ENCODE results near the gene SDC1.

Gene SDC1

GRCh38 chr2:20217041-20217970 lies 7.6 kb downstream of the SDC1 start:
- DNase-seq (ENCODE audit: low read depth) = no peak
- no peak overlapping the region for H3K4me3 ChIP-seq (ENCODE audit: low read length)
- TF ChIP-seq CTCF (conservative IDR thresholded peaks at IDR 0.05; ENCODE audit: low read depth, low read length) = no peak

- DNase-seq (ENCODE audit: low read depth) = no peak
- no peak overlapping the region for H3K4me3 ChIP-seq (ENCODE audit: low read length)
- no peak for TF ChIP-seq CTCF (conservative IDR thresholded peaks at IDR 0.05; ENCODE audit: low read depth, low read length)
Measured at GRCh38 chr2:20216130-20217025, 8.6 kb downstream of the SDC1 start.

GRCh38 chr2:20215183-20216040 lies 9.5 kb downstream of the SDC1 start:
- no peak for DNase-seq (ENCODE audit: low read depth)
- H3K4me3 ChIP-seq (ENCODE audit: low read length) = no peak overlapping the region
- no peak for TF ChIP-seq CTCF (conservative IDR thresholded peaks at IDR 0.05; ENCODE audit: low read depth, low read length)

- no peak overlapping the region for H3K4me3 ChIP-seq (ENCODE audit: low read length)
Measured at GRCh38 chr2:20214566-20215182, 10.3 kb downstream of the SDC1 start.

GRCh38 chr2:20213651-20214565 lies 11.0 kb downstream of the SDC1 start:
- no peak for DNase-seq (ENCODE audit: low read depth)
- H3K4me3 ChIP-seq (ENCODE audit: low read length) = no peak overlapping the region
- no peak for TF ChIP-seq CTCF (conservative IDR thresholded peaks at IDR 0.05; ENCODE audit: low read depth, low read length)

More at GRCh38 chr2:20214566-20215182, 10.3 kb downstream of the SDC1 start:
- DNase-seq (ENCODE audit: low read depth) = no peak
- TF ChIP-seq CTCF (conservative IDR thresholded peaks at IDR 0.05; ENCODE audit: low read depth, low read length) = no peak

Data from retinal pigment epithelial cell (primary cell).